HepG2 (cell line): ENCODE measurements around the gene SASH1.

Source experiments
- EHMT2 ChIP-seq: fragments of 200-600 bp; sonication (generic); IDR thresholded peaks from 2 replicates; pipeline ENCODE4 v1.7.0; 2017; ENCODE audit warnings: antibody characterized with exemption, low read depth, low read length, borderline replicate concordance
- NFE2L1 ChIP-seq: sonication (generic); formaldehyde crosslinking; IDR thresholded peaks from 2 replicates; pipeline ENCODE4 v1.4.0; 2020; ENCODE audit warnings: missing genetic modification reagents, mild to moderate bottlenecking, borderline replicate concordance
- RFX5 ChIP-seq: IDR thresholded peaks from 2 replicates; pipeline ENCODE4 v1.6.1; 2011; ENCODE audit warnings: low read depth, low read length, improper control_type of control experiment
- ZNF775 ChIP-seq: sonication (generic); formaldehyde crosslinking; IDR thresholded peaks from 2 replicates; pipeline ENCODE4 v1.4.0; 2020; ENCODE audit warnings: missing genetic modification reagents, mild to moderate bottlenecking, moderate library complexity, borderline replicate concordance

- no peak for TF ChIP-seq RFX5
- TF ChIP-seq EHMT2: no peak
- no peak for TF ChIP-seq ZNF775
- no peak for TF ChIP-seq NFE2L1 (CRISPR knock-in tag)
Measured at GRCh38 chr6:148379966-148380713, 37.5 kb downstream of the SASH1 start.
